DMS153 treated with DMSO at 0.1 percent for 48 hours (cell line): ENCODE measurements around the gene RAVER2.
"Not testable (repeated sequence)": the region's sequence is repeated elsewhere in the genome, so short reads cannot be mapped to it uniquely, and the experiment has no call there.

Experiments used
- DNase-seq: peaks from one replicate; lab custom pipeline; 2025; ENCODE audit not compliant: unreplicated experiment; lab: John Stamatoyannopoulos, UW

The RAVER2 gene, protein sequence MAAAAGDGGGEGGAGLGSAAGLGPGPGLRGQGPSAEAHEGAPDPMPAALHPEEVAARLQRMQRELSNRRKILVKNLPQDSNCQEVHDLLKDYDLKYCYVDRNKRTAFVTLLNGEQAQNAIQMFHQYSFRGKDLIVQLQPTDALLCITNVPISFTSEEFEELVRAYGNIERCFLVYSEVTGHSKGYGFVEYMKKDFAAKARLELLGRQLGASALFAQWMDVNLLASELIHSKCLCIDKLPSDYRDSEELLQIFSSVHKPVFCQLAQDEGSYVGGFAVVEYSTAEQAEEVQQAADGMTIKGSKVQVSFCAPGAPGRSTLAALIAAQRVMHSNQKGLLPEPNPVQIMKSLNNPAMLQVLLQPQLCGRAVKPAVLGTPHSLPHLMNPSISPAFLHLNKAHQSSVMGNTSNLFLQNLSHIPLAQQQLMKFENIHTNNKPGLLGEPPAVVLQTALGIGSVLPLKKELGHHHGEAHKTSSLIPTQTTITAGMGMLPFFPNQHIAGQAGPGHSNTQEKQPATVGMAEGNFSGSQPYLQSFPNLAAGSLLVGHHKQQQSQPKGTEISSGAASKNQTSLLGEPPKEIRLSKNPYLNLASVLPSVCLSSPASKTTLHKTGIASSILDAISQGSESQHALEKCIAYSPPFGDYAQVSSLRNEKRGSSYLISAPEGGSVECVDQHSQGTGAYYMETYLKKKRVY

GRCh38 chr1:64744492-64745180 lies at the start of gene RAVER2:
RAVER2 (plus strand) TSS chr1:64745075; CDS start chr1:64745173, 98 bp downstream.
- DNase-seq, result peak; percentile 36

DNA sequence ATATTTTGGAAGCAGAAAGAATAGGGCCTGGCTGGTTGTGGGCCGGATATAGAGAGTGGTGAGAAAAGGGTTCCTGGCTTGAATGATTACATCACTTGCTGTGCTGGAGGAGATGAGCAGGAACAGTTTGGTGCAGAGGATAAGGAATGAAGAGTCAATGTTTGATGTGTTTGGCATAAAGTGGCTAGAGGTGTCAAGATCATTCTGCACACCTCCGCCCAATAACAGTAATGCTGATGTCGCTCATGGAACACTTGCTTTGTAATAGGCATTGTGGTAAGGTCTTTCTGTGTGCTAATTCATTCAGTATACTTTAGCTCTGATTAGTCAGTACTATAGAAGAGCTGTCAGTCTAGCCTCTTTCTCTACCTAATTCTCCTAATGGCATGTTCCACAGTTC lies 48.0 kb upstream of the RAVER2 start:
- DNase-seq, result no peak

DNA sequence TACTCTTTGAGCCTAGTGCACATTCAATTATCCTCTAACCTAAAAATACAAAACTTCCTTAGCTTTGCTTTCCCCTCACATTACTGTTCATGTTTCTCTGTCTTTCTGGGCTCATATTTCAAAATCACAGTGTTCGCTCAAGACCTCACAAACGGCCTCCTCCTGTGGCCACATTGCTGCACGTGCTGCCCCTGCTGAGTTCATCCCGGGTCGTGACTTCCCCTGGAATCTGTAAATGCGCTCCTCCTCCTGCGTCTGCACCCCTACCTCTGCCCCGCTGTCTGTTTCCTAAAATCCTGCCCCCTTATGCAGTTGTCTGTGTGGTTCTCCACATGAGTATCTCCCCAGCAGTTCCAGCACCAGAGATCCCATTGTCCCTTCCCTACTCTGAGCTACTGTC lies 45.5 kb upstream of the RAVER2 start:
- no peak for DNase-seq

- no peak for DNase-seq
Measured at GRCh38 chr1:64701071-64701470, 43.8 kb upstream of the RAVER2 start.

GRCh38 chr1:64701886-64702285 lies 43.0 kb upstream of the RAVER2 start:
- no peak for DNase-seq

GRCh38 chr1:64702670-64703069 lies 42.2 kb upstream of the RAVER2 start:
- DNase-seq, result not testable (repeated sequence)

DNA sequence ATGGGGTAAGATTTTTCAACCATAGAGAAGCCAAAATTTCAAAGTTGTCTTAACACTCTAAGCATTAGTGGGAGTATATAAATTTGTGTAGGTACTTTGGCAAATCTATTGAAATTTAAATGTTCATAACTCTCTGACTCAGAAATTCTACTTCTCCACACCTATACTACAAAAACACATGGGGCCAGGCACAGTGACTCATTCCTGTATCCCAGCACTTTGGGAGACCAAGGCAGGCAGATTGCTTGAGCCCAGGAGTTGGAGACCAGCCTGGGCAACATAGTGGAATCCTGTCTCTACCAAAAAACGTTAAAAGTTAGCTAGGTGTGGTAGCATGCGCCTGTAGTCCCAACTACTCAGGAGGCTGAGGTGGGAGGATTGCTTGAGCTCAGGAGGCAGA lies 41.3 kb upstream of the RAVER2 start:
- DNase-seq, result no peak

- DNase-seq, result no peak
Measured at GRCh38 chr1:64705591-64705990, 39.3 kb upstream of the RAVER2 start.

GRCh38 chr1:64711266-64711665 lies 33.6 kb upstream of the RAVER2 start:
- DNase-seq, result no peak

DNA sequence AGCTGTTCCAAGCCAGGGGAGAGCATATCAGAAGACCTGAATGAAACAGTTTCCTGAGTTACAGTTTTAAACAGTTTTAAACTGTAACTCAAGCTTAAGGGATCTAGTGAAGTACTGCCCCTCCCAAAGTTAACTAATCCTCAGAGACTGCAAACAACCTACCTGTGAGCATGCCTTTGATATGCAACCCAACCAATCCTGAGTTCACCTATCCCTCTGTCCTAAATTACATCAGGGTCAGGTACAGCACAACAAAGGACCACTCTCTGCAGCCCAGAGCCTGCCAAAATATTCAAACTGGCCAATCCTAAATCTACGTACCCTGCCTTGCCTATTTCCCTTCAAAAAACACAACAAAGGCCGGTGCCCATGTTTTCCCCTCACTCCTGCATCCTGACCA lies 32.8 kb upstream of the RAVER2 start:
- no peak for DNase-seq

GRCh38 chr1:64715186-64715585 lies 29.7 kb upstream of the RAVER2 start:
- DNase-seq, result no peak

DNA sequence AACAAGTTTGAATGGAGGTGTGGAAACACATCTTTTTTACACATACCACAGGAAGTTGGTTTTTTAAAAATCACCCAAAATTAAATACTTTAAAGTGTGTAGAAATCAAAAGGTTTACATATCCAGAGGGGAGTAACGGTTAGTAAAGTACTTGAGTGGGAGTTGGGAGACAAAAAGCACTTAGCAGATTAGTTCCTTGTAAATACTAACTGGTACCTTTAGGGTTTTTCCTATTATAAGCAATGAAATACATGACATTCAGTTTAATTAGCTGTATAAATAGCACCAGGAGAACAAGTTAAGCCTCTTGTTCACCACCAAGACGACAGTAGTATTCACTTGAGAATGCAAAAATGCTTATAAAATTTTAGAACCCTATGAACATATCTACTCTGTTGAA lies 23.7 kb upstream of the RAVER2 start:
- DNase-seq, result no peak

- DNase-seq, result no peak
Measured at GRCh38 chr1:64721576-64722145, 23.2 kb upstream of the RAVER2 start.

- DNase-seq, result no peak
Measured at GRCh38 chr1:64727861-64728260, 17.0 kb upstream of the RAVER2 start.

DNA sequence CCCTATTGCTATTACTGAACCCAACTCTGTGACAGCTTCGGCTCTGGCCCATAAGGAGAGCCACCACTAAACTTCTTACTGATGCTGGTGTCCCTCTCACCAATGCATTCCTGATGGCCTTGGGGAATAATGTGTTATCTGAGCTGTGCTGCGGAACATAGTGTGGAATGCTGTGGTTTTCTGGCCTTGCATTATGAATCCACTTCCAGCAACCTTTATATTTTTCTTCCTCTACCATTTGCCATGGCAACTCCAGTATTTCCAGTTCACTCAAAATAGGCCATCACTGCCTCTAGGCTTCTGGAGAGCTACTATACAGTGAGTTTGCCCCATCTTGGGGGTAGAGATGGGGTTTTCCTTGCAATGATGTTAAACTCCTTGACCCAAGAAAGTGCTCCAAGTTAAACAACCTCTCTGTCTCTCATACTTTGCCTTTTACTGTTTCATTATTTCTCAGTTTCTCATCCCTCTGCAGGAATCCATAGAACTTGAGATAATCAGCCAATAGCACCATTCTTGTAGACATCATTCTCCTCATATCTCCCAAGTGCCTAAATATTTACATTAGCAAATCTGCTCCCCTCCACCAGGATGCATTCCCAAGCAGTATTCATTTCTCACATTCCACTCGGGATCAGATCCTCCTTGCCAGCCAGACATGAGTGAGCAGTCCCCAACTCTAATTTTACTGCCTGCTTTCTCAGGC lies 11.1 kb upstream of the RAVER2 start:
- no peak for DNase-seq

- DNase-seq, result no peak
Measured at GRCh38 chr1:64734287-64734652, 10.6 kb upstream of the RAVER2 start.

DNA sequence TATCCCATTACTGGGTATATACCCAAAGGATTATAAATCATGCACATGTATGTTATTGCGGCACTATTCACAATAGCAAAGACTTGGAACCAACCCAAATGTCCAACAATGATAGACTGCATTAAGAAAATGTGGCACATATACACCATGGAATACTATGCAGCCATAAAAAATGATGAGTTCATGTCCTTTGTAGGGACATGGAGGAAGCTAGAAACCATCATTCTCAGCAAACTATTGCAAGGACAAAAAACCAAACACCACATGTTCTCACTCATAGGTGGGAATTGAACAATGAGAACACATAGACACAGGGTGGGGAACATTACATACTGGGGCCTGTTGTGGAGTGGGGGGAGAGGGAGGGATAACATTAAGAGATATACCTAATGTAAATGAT lies 4.2 kb upstream of the RAVER2 start:
- not testable (repeated sequence) for DNase-seq

GRCh38 chr1:64743954-64744491 lies 852 bp upstream of the RAVER2 start:
- no peak for DNase-seq

GRCh38 chr1:64745181-64745985 lies 508 bp downstream of the RAVER2 start:
- DNase-seq, result no peak
